Stimulated activated CD8-positive, alpha-beta memory T cell treated with anti-CD3 and anti-CD28 coated beads, Interleukin-15, amount 100 ng/mL, for 4 hours (primary cell): ENCODE results near the gene FAM72D.
"Not testable (repeated sequence)": the region's sequence is repeated elsewhere in the genome, so short reads cannot be mapped to it uniquely, and the experiment has no call there.

Experiments used
- DNase-seq, 2 donors: peaks; one replicate each; pipeline ENCODE4 v3.0.0-alpha.2; 2020; ENCODE audit warnings: low read depth in 2 of 2

Gene FAM72D

DNA sequence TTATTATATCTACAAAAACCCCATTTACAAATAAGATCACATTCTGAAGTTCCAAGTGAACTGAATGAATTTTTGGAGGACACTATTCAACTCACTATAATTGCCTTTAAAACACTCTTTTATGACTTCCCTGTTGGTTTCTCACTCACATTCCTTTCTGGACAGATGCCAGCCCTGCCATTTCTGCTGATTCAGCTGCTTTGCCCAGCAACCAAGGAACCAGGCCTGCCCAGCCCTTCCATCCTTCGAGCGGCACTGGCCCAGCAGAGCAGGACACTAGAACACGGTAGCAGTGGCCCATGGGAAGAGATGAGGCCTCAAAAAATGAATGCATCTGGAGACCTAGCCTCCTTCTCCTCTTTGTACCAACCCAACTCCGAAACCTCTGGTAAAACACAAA, 50.5 kb downstream of the FAM72D start:
- DNase-seq, result not testable (repeated sequence)

- DNase-seq, result not testable (repeated sequence)
These were observed 51.4 kb downstream of the FAM72D start for GRCh38 chr1:145147172-145147571.

GRCh38 chr1:145155421-145155820, 59.6 kb downstream of the FAM72D start:
- DNase-seq, result not testable (repeated sequence)

GRCh38 chr1:145155873-145156272, 60.1 kb downstream of the FAM72D start:
- not testable (repeated sequence) for DNase-seq

DNA sequence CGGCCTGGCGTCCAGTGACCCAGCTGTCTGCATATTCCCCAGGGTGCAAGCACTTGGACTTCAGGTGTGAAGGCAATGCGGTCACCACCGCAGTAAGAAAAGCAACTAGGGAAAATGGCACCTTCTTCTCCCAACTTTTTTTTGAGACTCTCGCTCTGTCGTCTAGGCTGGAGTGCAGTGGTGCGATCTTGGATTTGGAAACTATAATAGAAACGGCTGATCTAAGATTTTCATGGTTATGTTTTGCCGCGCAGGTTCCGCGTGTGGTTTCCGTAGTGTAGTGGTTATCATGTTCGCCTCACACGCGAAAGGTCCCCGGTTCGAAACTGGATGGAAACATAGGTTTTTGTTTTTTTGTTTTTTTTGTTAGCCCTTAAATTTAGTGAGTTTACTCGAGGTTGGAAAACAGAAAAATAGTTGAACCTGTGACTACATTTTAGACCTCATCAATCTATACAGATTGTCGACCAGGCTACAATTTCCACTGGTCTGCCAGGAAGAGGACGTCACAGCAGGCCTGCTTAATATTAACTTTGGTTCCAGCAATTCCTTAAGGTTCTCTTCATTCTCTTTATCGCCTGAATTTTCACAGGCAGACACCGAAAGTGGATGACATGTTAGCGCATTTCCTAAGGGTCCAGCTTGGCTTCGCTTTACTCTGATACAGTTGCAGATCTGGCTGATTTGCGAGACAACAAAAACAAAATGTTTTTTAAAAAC, 61.3 kb downstream of the FAM72D start:
- DNase-seq, result not testable (repeated sequence)

GRCh38 chr1:145157715-145158114, 61.9 kb downstream of the FAM72D start:
- not testable (repeated sequence) for DNase-seq

GRCh38 chr1:145161046-145161752, 65.4 kb downstream of the FAM72D start:
- not testable (repeated sequence) for DNase-seq
